Measurements from ENCODE around the gene GRN. TPM values are rescaled to one million over a fixed set of nuclear protein-coding genes. Genes with fewer than 3 reads are reported as not detected.
A peak's percentile ranks its signal among the peaks of the same experiment; 100 is the strongest.

The GRN gene
- total and polyA plus RNA-seq, 2 of the 8 experiments (the other 6 are each of a cell fraction or from before 2014, with no cell fraction given), result 108 to 387 TPM

DNA sequence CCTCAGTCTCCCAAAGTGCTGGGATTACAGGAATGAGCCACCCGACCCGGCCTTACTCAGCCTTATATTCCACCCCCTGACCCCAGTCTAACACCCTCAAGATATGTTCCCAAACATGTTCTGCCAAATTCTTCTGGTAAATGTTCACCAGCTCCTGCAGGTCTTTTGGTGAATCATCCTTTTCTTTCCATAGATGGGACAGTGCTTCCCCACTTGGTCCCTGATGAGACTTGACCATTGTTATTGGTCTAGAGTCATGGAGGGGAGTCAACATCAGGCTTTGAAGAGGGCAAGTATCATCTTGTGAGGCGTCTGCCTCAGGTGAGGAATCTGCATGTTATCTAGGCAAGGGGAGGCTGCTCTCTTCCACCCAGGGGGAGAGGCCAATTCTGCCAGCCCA is 47.1 kb upstream of the GRN start:
- FAIRE-seq, result no peak
- WGBS, 2 experiments (ENCODE audit: extremely low coverage in 1 of 2, insufficient coverage in 1 of 2, insufficient read length in 1 of 2, insufficient replicate concordance in 2 of 2, low coverage in 1 of 2, low lambda C conversion rate in 2 of 2, missing lambda C conversion rate in 1 of 2), result 78% methylated on average over 3 of the region's 3 CpGs; no CpG with 5 or more reads in 1 of the 2 experiments
- H4K20me1 ChIP-seq (replicated peaks in 1 of 2; ENCODE audit: control insufficient read depth in 1 of 2, insufficient read depth in 2 of 2, low read length in 2 of 2), result no peaks in the 10 kb centered on the region

More for the DNA sequence above, 47.1 kb upstream of the GRN start:
- no peak overlapping the region for H3K56ac ChIP-seq (replicated peaks; ENCODE audit: insufficient read length, low read depth, low read length)
- H4K91ac ChIP-seq (replicated peaks; ENCODE audit: insufficient read length, low read length), result no peak overlapping the region
- H3K4me2 ChIP-seq (ENCODE audit: insufficient read depth in 1 of 2, low read depth in 2 of 2, low read length in 2 of 2), result no peak overlapping the region
- H3K9ac ChIP-seq (replicated peaks in 1 of 4; ENCODE audit: extremely low read depth in 1 of 4, low read depth in 3 of 4, low read length in 3 of 4), result no peak overlapping the region
- H3K36me3 ChIP-seq (ENCODE audit: control insufficient read depth in 2 of 4, insufficient read depth in 4 of 4, low read length in 3 of 4), result no peaks in the 10 kb centered on the region
- H2BK12ac ChIP-seq (ENCODE audit: low read depth, low read length), result no peak overlapping the region
- POLR2A ChIA-PET (ENCODE audit: partially characterized antibody), result interaction anchor here (0.6 to 1.6 kb wide), 2 partner anchors 13 to 380 kb away, joined by 3 read pairs; no protein-coding TSS in a partner anchor
- H4K5ac ChIP-seq (ENCODE audit: insufficient read length, low read depth, low read length), result no peak overlapping the region
- no peaks in the 10 kb centered on the region for H3K27me3 ChIP-seq (replicated peaks in 1 of 4; ENCODE audit: control insufficient read depth in 3 of 4, extremely low read depth in 1 of 4, insufficient read depth in 3 of 4, low read length in 3 of 4)
- H3K4ac ChIP-seq (replicated peaks; ENCODE audit: insufficient read length, low read depth, low read length), result no peak overlapping the region
- H3K23me2 ChIP-seq (ENCODE audit: low read depth, low read length), result no peaks in the 10 kb centered on the region
- H3K27ac ChIP-seq (ENCODE audit: low read depth, low read length), result no peak overlapping the region
- H2BK20ac ChIP-seq (ENCODE audit: low read length), result no peak overlapping the region
- no peak overlapping the region for H2AFZ ChIP-seq (ENCODE audit: low read length)
- H3K23ac ChIP-seq (ENCODE audit: insufficient read length), result no peak overlapping the region
- TF ChIP-seq CHD2 (IDR thresholded peaks at IDR 0.05; ENCODE audit: low read length) (no peak), SP1 (IDR thresholded peaks at IDR 0.05; ENCODE audit: low read depth, low read length) (no peak), NANOG (IDR thresholded peaks at IDR 0.05; ENCODE audit: insufficient read depth, low read depth, low read length, poor library complexity, severe bottlenecking) (no peak), TCF12 (IDR thresholded peaks at IDR 0.05; ENCODE audit: low read depth, low read length) (no peak), BCL11A (IDR thresholded peaks at IDR 0.05; ENCODE audit: low read depth in 2 of 2, low read length in 2 of 2) (no peak)
- no peaks in the 10 kb centered on the region for H3K79me1 ChIP-seq (ENCODE audit: low read depth, low read length)
- no peak overlapping the region for H2BK5ac ChIP-seq (ENCODE audit: low read depth, low read length)
- no peaks in the 10 kb centered on the region for H3K9me3 ChIP-seq (ENCODE audit: insufficient read depth in 2 of 2, low read depth in 1 of 2, low read length in 1 of 2)
- no peak for DNase-seq (ENCODE audit: low read depth in 1 of 2, low spot score in 2 of 2)
- H3K4me3 ChIP-seq (ENCODE audit: extremely low read depth in 1 of 4, insufficient read depth in 2 of 4, low read depth in 3 of 4, low read length in 4 of 4), result no peak overlapping the region
- no peak overlapping the region for H2BK120ac ChIP-seq (replicated peaks; ENCODE audit: low read depth, low read length)
- H3K79me2 ChIP-seq (ENCODE audit: control insufficient read depth in 1 of 2, insufficient read depth in 2 of 2, low read length in 2 of 2), result no peaks in the 10 kb centered on the region
- H3K18ac ChIP-seq (ENCODE audit: extremely low read depth, low read length), result no peak overlapping the region
- 0 out of 2 replicates have a peak overlapping the region, but pooled peaks have one; percentile 1 for H2BK15ac ChIP-seq (ENCODE audit: low read length)
- no peaks in the 10 kb centered on the region for H3K4me1 ChIP-seq (replicated peaks in 1 of 4; ENCODE audit: control insufficient read depth in 3 of 4, insufficient read depth in 4 of 4, low read length in 3 of 4)
- no peak overlapping the region for H2AK5ac ChIP-seq (ENCODE audit: low read depth, low read length)
- CTCF ChIA-PET (ENCODE audit: partially characterized antibody), result interaction anchor here (1.2 kb wide), 1 partner anchor 37 kb away, joined by 7 read pairs; no protein-coding TSS in a partner anchor
- H3K14ac ChIP-seq (ENCODE audit: insufficient read length), result no peak overlapping the region
- H4K8ac ChIP-seq (ENCODE audit: extremely low read depth, insufficient read depth, low read length), result no peak overlapping the region; the same call in 1 of the 2 replicates
